AG09319 (cell line): ENCODE results near the gene PUSL1.
A peak's percentile ranks its signal among the peaks of the same experiment; 100 is the strongest.

Experiments used
- DNase-seq: peaks from one replicate; pipeline ENCODE4 v3.0.0-alpha.2; 2010; ENCODE audit warnings: low read depth; ENCODE audit errors: extremely low read depth
- TF ChIP-seq, protein P1 (sequence below): IDR thresholded peaks from 2 replicates; pipeline ENCODE4 v1.5.1; 2011; ENCODE audit warnings: low read depth, mild to moderate bottlenecking, inconsistent platforms, low read length, moderate library complexity

The PUSL1 gene, protein sequence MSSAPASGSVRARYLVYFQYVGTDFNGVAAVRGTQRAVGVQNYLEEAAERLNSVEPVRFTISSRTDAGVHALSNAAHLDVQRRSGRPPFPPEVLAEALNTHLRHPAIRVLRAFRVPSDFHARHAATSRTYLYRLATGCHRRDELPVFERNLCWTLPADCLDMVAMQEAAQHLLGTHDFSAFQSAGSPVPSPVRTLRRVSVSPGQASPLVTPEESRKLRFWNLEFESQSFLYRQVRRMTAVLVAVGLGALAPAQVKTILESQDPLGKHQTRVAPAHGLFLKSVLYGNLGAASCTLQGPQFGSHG

DNA sequence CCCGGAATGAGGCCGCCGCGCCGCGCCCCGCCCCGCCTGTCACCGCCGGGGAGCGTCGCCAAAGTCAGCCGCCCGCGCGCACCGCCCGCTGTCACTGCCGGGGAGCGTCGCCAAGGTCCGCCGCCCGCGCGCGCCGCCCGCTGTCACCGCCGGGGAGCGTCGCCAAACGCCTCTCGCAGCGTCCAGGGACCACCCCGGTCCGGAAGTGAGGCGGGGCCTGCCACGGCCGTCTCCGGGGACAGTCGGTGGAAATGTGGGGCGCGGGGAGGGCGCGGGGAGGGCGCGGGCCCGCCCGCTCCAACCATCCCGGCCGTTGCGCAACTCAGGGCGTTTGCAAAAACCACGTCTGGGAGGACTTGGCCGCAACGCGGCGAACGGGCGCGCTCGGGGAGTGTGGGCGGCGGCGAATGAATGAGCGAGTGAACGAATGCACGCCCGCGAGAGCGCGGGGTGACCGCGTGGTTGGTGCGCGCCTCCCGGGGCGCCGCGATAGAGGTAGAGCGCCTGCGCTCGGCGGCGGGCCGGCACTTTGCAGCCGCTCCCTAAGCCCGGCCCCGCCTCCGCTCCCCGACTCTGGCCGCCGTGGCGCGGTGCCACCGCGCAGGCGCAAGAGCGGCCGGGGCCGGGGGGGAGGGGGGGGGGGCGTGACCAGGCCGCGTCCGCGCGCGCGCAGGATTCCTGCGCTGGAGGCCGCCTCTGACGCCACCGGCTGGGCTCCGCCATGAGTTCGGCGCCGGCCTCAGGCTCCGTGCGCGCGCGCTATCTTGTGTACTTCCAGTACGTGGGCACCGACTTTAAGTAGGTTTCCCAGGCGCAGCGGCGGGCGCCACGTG lies at the start of gene PUSL1, which contains the start of gene ACAP3:
Gene PUSL1, plus strand, starts transcription at position 675 of the 833 bp plus-strand sequence. Its CDS starts 47 bp downstream, at position 722.
Gene ACAP3, minus strand, starts transcription at position 8 of the 833 bp plus-strand sequence. CDS start 115 bp downstream, outside the sequence.
- peak; percentile 81 for DNase-seq
- TF ChIP-seq, protein P1, sequence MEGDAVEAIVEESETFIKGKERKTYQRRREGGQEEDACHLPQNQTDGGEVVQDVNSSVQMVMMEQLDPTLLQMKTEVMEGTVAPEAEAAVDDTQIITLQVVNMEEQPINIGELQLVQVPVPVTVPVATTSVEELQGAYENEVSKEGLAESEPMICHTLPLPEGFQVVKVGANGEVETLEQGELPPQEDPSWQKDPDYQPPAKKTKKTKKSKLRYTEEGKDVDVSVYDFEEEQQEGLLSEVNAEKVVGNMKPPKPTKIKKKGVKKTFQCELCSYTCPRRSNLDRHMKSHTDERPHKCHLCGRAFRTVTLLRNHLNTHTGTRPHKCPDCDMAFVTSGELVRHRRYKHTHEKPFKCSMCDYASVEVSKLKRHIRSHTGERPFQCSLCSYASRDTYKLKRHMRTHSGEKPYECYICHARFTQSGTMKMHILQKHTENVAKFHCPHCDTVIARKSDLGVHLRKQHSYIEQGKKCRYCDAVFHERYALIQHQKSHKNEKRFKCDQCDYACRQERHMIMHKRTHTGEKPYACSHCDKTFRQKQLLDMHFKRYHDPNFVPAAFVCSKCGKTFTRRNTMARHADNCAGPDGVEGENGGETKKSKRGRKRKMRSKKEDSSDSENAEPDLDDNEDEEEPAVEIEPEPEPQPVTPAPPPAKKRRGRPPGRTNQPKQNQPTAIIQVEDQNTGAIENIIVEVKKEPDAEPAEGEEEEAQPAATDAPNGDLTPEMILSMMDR: no peak

DNA sequence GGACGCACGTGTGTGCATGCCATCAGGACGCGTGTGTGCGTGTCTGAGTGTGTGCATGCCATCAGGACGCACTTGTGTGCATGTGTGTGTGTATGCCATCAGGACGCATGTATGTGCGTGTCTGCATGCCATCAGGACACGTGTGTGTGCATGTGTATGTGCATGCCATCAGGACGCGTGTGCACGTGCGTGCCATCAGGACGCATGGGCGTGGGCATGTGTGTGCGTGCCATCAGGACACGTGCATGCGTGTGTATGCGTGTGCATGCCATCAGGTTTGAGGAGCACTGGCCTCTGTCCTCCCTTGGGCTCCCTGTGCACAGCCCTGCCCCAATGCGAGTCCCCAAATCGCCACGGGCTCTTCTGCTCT lies 49.3 kb upstream of the PUSL1 start:
- TF ChIP-seq, protein P1: no peak
- DNase-seq: no peak

DNA sequence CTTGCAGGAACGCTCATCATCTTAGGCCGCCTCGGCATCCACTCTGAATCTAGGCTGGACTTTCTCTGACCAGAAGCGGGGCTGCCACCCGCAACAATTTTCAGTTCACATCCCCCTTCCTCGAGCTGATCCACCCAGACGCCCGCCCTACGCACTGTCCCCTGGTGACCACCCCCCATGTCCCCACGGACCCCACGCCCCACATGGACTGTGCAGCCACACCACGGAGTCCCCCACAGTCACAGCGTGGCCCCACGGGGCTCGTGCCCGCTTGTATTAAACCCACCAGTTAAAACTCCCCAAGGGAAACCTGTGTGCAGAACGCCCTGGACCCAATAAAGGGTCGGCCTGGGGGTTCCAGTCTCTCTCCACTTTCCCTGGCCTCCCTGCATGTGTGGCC lies 48.9 kb upstream of the PUSL1 start:
- DNase-seq: no peak
- TF ChIP-seq, protein P1: no peak

DNA sequence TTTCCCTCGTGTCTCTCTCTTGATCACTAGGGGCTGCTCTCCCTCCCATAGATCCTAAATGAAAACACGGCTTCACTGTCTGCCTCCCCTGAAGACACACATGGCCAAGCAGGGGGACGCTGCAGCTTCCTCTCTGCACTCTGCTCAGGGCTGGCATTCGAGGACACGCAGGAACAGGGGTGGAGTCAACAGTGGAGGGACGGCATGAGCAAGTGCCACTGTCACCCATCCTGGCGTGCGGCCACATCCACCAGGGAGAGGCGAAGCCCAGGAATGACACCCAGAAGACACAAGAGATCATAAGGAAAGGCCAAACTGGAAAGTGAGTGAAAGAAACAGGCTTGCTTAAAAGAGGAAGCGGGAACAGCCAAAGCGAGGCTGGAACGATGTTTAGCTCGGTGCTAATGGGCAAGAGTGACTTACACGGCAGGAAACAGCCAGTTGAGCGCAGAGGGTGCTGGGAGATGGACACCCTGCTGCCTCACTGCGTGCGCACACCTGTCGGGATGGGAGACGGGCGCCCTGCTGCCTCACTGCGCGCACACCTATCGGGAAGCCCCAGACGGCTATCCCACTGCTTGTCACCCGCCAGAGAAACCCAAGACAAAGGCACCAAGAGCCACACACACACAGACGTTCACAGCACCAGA lies 48.3 kb upstream of the PUSL1 start:
- DNase-seq: no peak
- TF ChIP-seq, protein P1: no peak

DNA sequence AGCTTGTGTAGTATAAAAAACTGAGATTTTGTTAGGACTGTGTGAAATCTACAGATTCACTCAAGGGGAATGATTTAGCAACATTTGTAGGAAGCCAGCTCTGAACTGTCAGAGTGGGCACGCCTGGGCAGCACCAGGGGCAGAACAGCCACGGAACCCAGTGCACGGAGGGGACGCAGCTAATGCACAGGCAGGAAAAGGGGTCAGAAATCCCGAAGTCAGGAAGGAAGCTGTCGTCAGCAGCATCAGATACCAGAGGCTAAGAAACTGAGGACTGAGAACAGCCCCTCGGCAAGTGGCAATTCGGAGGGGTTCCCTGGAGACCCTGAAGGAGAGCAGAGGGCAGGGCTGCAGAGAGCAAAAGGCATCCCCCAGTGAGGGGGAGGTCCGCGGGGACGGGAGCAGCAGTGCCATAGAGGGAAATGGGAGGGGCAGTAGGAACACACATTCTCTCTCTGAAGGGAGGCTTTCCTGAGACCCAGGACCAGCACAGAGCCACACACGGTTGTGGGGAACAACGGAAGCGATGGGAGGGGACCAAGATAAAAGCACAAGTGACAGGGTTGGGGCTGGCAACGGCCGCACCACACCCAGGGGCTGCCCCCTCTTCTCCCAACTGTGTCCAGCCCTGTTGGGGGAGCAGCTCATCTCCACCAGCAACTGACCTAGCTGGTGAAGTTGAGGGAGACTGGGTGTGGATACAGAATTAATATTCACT lies 47.4 kb upstream of the PUSL1 start:
- no peak for DNase-seq
- TF ChIP-seq, protein P1: no peak

DNA sequence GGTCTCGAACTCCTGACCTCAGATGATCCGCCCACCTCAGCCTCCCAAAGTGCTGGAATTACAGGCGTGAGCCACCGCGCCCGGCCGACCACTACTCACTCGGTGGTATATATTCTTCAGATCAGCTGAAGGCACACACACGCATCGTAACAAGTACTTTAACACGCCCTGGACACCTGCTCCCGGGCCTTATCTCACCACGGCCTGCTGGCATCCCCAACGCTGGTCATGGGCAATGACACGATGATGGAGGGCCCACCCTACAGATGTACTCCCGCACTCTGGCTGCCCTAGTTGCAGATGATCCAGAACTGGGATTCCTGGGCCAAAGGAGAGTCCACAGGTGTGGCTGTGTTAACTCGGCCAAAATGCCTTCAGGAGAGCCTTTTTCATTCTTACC lies 46.3 kb upstream of the PUSL1 start:
- TF ChIP-seq, protein P1: no peak
- no peak for DNase-seq
